ENCODE results near the gene COQ4. TPM values are rescaled to one million over a fixed set of nuclear protein-coding genes. Genes with fewer than 3 reads are reported as not detected.

COQ4 gene
- total RNA-seq, 1 experiment from 2014 or later: 45.8 TPM

- no peaks in the 10 kb centered on the region for H3K9me2 ChIP-seq (ENCODE audit: insufficient read depth)
- no peaks in the 10 kb centered on the region for H3K79me2 ChIP-seq (ENCODE audit: insufficient read depth, low read length)
- no peak for DNase-seq (ENCODE audit: low read depth, low spot score)
- CTCF ChIA-PET: no interaction called here
- H3K4me2 ChIP-seq (ENCODE audit: low read length): no peak overlapping the region
- H3K9me3 ChIP-seq (ENCODE audit: control insufficient read depth in 1 of 2, insufficient read depth in 1 of 2, low read depth in 1 of 2, low read length in 2 of 2): no peaks in the 10 kb centered on the region
- H3K4me1 ChIP-seq (ENCODE audit: control insufficient read depth in 1 of 2, insufficient read depth in 2 of 2, low read length in 2 of 2): peaks cover 16% of the 10 kb centered on the region in 2 experiments
- TF ChIP-seq POLR2AphosphoS5 (IDR thresholded peaks at IDR 0.05; ENCODE audit: low read depth, low read length): no peak
- no peak for TF ChIP-seq ZBTB33 (IDR thresholded peaks at IDR 0.05; ENCODE audit: extremely low read depth, insufficient replicate concordance, low read length)
- no peak for TF ChIP-seq RAD21 (IDR thresholded peaks at IDR 0.05; ENCODE audit: low read depth)
- no peak for TF ChIP-seq JUND (IDR thresholded peaks at IDR 0.05)
- RAD21 ChIA-PET (ENCODE audit: low non-redundant PET in 1 of 2, low total read pairs in 2 of 2, uncharacterized antibody in 2 of 2, unreplicated experiment in 2 of 2): no interaction called here
- H3K36me3 ChIP-seq (ENCODE audit: control insufficient read depth in 1 of 2, insufficient read depth in 2 of 2, low read length in 2 of 2): no peaks in the 10 kb centered on the region; a peak in 1 of 4 replicates
- BruUV-seq (replicated peaks): no TSS peak
- H2AFZ ChIP-seq (ENCODE audit: low read depth, low read length, poor library complexity, severe bottlenecking): no peak overlapping the region
- POLR2A ChIA-PET: no interaction called here
- no peak overlapping the region for H3K9ac ChIP-seq (ENCODE audit: low read length)
- H3K27me3 ChIP-seq (ENCODE audit: insufficient read depth, low read length): no peaks in the 10 kb centered on the region
- no peak for ATAC-seq
- no peak overlapping the region for H3K27ac ChIP-seq (ENCODE audit: low read depth, low read length)
- H3K4me3 ChIP-seq (replicated peaks in 1 of 2; ENCODE audit: low read depth in 1 of 2, low read length in 2 of 2): no peak overlapping the region
- intact Hi-C loops (cut with micrococcal nuclease): no loop called here
- H4K20me1 ChIP-seq (ENCODE audit: insufficient read depth): no peaks in the 10 kb centered on the region
Measured at GRCh38 chr9:128333451-128333869, 10.8 kb downstream of the COQ4 start.

- Histone ChIP-seq H3K9me2 (ENCODE audit: insufficient read depth) (no peaks in the 10 kb centered on the region), H3K79me2 (ENCODE audit: insufficient read depth, low read length) (no peaks in the 10 kb centered on the region), H3K9me3 (ENCODE audit: control insufficient read depth in 1 of 2, insufficient read depth in 1 of 2, low read depth in 1 of 2, low read length in 2 of 2) (no peaks in the 10 kb centered on the region), H3K4me3 (replicated peaks in 1 of 2; ENCODE audit: low read depth in 1 of 2, low read length in 2 of 2) (no peak overlapping the region), H3K36me3 (ENCODE audit: control insufficient read depth in 1 of 2, insufficient read depth in 2 of 2, low read length in 2 of 2) (no peaks in the 10 kb centered on the region; a peak in 1 of 4 replicates), H3K9ac (ENCODE audit: low read length) (no peak overlapping the region), H3K4me2 (ENCODE audit: low read length) (no peak overlapping the region), H3K27me3 (ENCODE audit: insufficient read depth, low read length) (no peaks in the 10 kb centered on the region), H4K20me1 (ENCODE audit: insufficient read depth) (no peaks in the 10 kb centered on the region), H3K4me1 (ENCODE audit: control insufficient read depth in 1 of 2, insufficient read depth in 2 of 2, low read length in 2 of 2) (peaks cover 0 to 13% of the 10 kb centered on the region in 2 experiments; a peak in 2 of 4 replicates), H3K27ac (ENCODE audit: low read depth, low read length) (no peak overlapping the region), H2AFZ (ENCODE audit: low read depth, low read length, poor library complexity, severe bottlenecking) (no peak overlapping the region)
- BruUV-seq (replicated peaks): no TSS peak
- TF ChIP-seq SP1 (IDR thresholded peaks at IDR 0.05; ENCODE audit: low read depth): no peak
- no peak for TF ChIP-seq POLR2AphosphoS5 (IDR thresholded peaks at IDR 0.05; ENCODE audit: low read depth, low read length)
- no peak for TF ChIP-seq ZBTB33 (IDR thresholded peaks at IDR 0.05; ENCODE audit: extremely low read depth, insufficient replicate concordance, low read length)
- no peak for TF ChIP-seq JUND (IDR thresholded peaks at IDR 0.05)
- no peak for TF ChIP-seq TCF7L2 (IDR thresholded peaks at IDR 0.05; ENCODE audit: borderline replicate concordance, extremely low read depth, insufficient read depth, insufficient read length)
- TF ChIP-seq ELF1 (IDR thresholded peaks at IDR 0.05; ENCODE audit: borderline replicate concordance, low read depth): no peak
- no peak for TF ChIP-seq EZH2phosphoT487 (IDR thresholded peaks at IDR 0.05; ENCODE audit: borderline replicate concordance)
- TF ChIP-seq SRF (IDR thresholded peaks at IDR 0.05; ENCODE audit: low read depth): no peak
- TF ChIP-seq YY1 (IDR thresholded peaks at IDR 0.05; ENCODE audit: extremely low read depth, insufficient replicate concordance, low read depth, low read length): no peak
- no peak for TF ChIP-seq EGR1 (IDR thresholded peaks at IDR 0.05; ENCODE audit: low read depth)
- no peak for TF ChIP-seq SIN3A (IDR thresholded peaks at IDR 0.05; ENCODE audit: low read depth)
- TF ChIP-seq POLR2A (IDR thresholded peaks at IDR 0.05; ENCODE audit: borderline replicate concordance, extremely low read depth, insufficient read depth, insufficient read length): no peak
- no peak for ATAC-seq
- POLR2A ChIA-PET: no interaction called here
- DNase-seq (ENCODE audit: low read depth, low spot score): no peak
- RAD21 ChIA-PET (ENCODE audit: low non-redundant PET in 1 of 2, low total read pairs in 2 of 2, uncharacterized antibody in 2 of 2, unreplicated experiment in 2 of 2): no interaction called here
- intact Hi-C loops (cut with micrococcal nuclease): no loop called here
- CTCF ChIA-PET: no interaction called here
Measured at GRCh38 chr9:128335161-128335560, 12.5 kb downstream of the COQ4 start.

Measured in HCT116 (cell line).